Activated B cell treated with CpG ODN at 0.5 μM for 24 hours (primary cell): Measurements from ENCODE around the gene RNF135. TPM values are rescaled to one million over a fixed set of nuclear protein-coding genes. Genes with fewer than 3 reads are reported as not detected.
A peak's percentile ranks its signal among the peaks of the same experiment; 100 is the strongest.

Source experiments
- ATAC-seq: fragments of 200-7000 bp; cut with Tn5 transposase; one replicate; pipeline ENCODE4 v1.10.0; 2021; ENCODE audit warnings: low read depth, mild to moderate bottlenecking, moderate library complexity
- CTCF ChIA-PET: fragments of 350-600 bp; sonication (Branson Sonifier 250); formaldehyde crosslinking; loops from one replicate; lab custom pipeline; 2021; ENCODE audit warnings: antibody characterized with exemption; lab: Charles Lee
- POLR2A ChIA-PET: fragments of 350-600 bp; sonication (Branson Sonifier 250); formaldehyde crosslinking; loops from one replicate; lab custom pipeline; 2021; ENCODE audit warnings: antibody characterized with exemption; lab: Charles Lee
- DNase-seq: peaks from one replicate; pipeline ENCODE4 v3.0.0; 2022
- H3K27ac Mint-ChIP-seq: one replicate; pipeline ENCODE4 v1.8.0; 2020; ENCODE audit warnings: mixed read lengths
- H3K27me3 Mint-ChIP-seq: one replicate; pipeline ENCODE4 v1.8.0; 2021; ENCODE audit warnings: mixed read lengths
- H3K36me3 Mint-ChIP-seq: one replicate; pipeline ENCODE4 v1.8.0; 2021; ENCODE audit warnings: low read depth, mixed read lengths
- H3K4me1 Mint-ChIP-seq: one replicate; pipeline ENCODE4 v1.8.0; 2021; ENCODE audit warnings: mixed read lengths
- H3K4me3 Mint-ChIP-seq: one replicate; pipeline ENCODE4 v1.8.0; 2020; ENCODE audit warnings: mild to moderate bottlenecking, mixed read lengths
- H3K9me3 Mint-ChIP-seq: one replicate; pipeline ENCODE4 v1.8.0; 2020; ENCODE audit warnings: mixed read lengths
- CTCF ChIP-seq: fragments of 200-600 bp; IDR thresholded peaks from one replicate; pipeline ENCODE4 v1.8.0; 2022; ENCODE audit warnings: antibody characterized with exemption, mild to moderate bottlenecking
- intact Hi-C: fragments of 100-400 bp; cut with micrococcal nuclease; formaldehyde crosslinking; loops from one replicate; pipeline ENCODE4 v1.15.1; 2024
- total RNA-seq: library from RNA; stranded (reverse); gene quantifications from 2 replicates; pipeline ENCODE4 v1.2.3, GENCODE V29; 2022

The RNF135 gene
- total RNA-seq, 1 donor from 2014 or later = 18.5 TPM

- intact Hi-C loops = no loop called here
- no peak overlapping the region for H3K4me3 Mint-ChIP-seq
Measured at GRCh38 chr17:30997842-30998241, 27.0 kb downstream of the RNF135 start.

GRCh38 chr17:31002047-31002446 lies 31.2 kb downstream of the RNF135 start:
- CTCF ChIA-PET = no interaction called here
- intact Hi-C loops = no loop called here

More at GRCh38 chr17:30997842-30998241, 27.0 kb downstream of the RNF135 start:
- no peak for DNase-seq
- Mint-ChIP-seq H3K36me3 (peaks cover 49% of the 10 kb centered on the region), H3K4me1 (no peaks in the 10 kb centered on the region), H3K9me3 (no peaks in the 10 kb centered on the region), H3K27me3 (no peaks in the 10 kb centered on the region), H3K27ac (no peak overlapping the region)
- no peak for ATAC-seq
- TF ChIP-seq CTCF = no peak
- POLR2A ChIA-PET = interaction anchor here (0.6 kb wide), 1 partner anchor 22 kb away, joined by 3 read pairs; no protein-coding TSS in a partner anchor
- CTCF ChIA-PET = no interaction called here

GRCh38 chr17:31003225-31003866 lies 32.5 kb downstream of the RNF135 start:
- CTCF ChIA-PET = no interaction called here
- intact Hi-C loops = no loop called here
- H3K27ac Mint-ChIP-seq = no peak overlapping the region

More at GRCh38 chr17:31002047-31002446, 31.2 kb downstream of the RNF135 start:
- TF ChIP-seq CTCF = no peak
- ATAC-seq (no peak), DNase-seq (no peak)
- Mint-ChIP-seq H3K9me3 (no peaks in the 10 kb centered on the region), H3K4me3 (no peak overlapping the region), H3K4me1 (peaks cover 5% of the 10 kb centered on the region), H3K27ac (no peak overlapping the region), H3K36me3 (peaks cover 47% of the 10 kb centered on the region), H3K27me3 (no peaks in the 10 kb centered on the region)
- POLR2A ChIA-PET = interaction anchor here (0.7 kb wide), 1 partner anchor 935 kb away, joined by 7 read pairs; no protein-coding TSS in a partner anchor

GRCh38 chr17:31004160-31004559 lies 33.3 kb downstream of the RNF135 start:
- CTCF ChIA-PET = no interaction called here
- POLR2A ChIA-PET = interaction anchor here (0.6 kb wide), 1 partner anchor 40 kb away, joined by 11 read pairs; no protein-coding TSS in a partner anchor
- Mint-ChIP-seq H3K36me3 (peaks cover 35% of the 10 kb centered on the region), H3K9me3 (no peaks in the 10 kb centered on the region), H3K4me3 (no peak overlapping the region), H3K27me3 (no peaks in the 10 kb centered on the region), H3K4me1 (peaks cover 19% of the 10 kb centered on the region), H3K27ac (no peak overlapping the region)
- intact Hi-C loops = no loop called here
- no peak for DNase-seq
- no peak for ATAC-seq
- no peak for TF ChIP-seq CTCF

More at GRCh38 chr17:31003225-31003866, 32.5 kb downstream of the RNF135 start:
- Mint-ChIP-seq H3K4me1 (peaks cover 14% of the 10 kb centered on the region), H3K4me3 (no peak overlapping the region), H3K36me3 (peaks cover 36% of the 10 kb centered on the region), H3K27me3 (no peaks in the 10 kb centered on the region), H3K9me3 (no peaks in the 10 kb centered on the region)
- TF ChIP-seq CTCF = no peak
- POLR2A ChIA-PET = no interaction called here
- ATAC-seq (no peak), DNase-seq (no peak)

GRCh38 chr17:31007695-31008373 lies 37.0 kb downstream of the RNF135 start:
- intact Hi-C loops = loop anchor here (2.0 to 5.0 kb wide), 4 partner anchors 37 to 101 kb away; partner anchors contain the start of genes ADAP2, RNF135 and TEFM
- Mint-ChIP-seq H3K36me3 (peaks cover 14% of the 10 kb centered on the region), H3K27ac (peak overlapping the region; percentile 85), H3K4me3 (peak overlapping the region; percentile 91), H3K27me3 (no peaks in the 10 kb centered on the region), H3K9me3 (no peaks in the 10 kb centered on the region), H3K4me1 (peaks cover 24% of the 10 kb centered on the region)
- ATAC-seq (no peak), DNase-seq (no peak)
- CTCF ChIA-PET = interaction anchor here (0.6 to 1.4 kb wide), 4 partner anchors 91 to 364 kb away, joined by 3 to 4 read pairs (median 3); no protein-coding TSS in a partner anchor
- POLR2A ChIA-PET = interaction anchor here (0.6 to 2.5 kb wide), 13 partner anchors 37 to 883 kb away, joined by 3 to 19 read pairs (median 5); partner anchors contain the start of genes ADAP2, NF1 and RNF135
- TF ChIP-seq CTCF = no peak
